GM12864 (cell line): ENCODE data around the gene SPON1.
"Not testable (repeated sequence)": the region's sequence is repeated elsewhere in the genome, so short reads cannot be mapped to it uniquely, and the experiment has no call there.

Experiments
- DNase-seq: peaks from one replicate; pipeline ENCODE4 v3.0.0-alpha.2; 2011; ENCODE audit warnings: low read depth
- H3K4me3 ChIP-seq: 2 replicates; pipeline ENCODE4 v1.5.1; 2011; ENCODE audit warnings: mild to moderate bottlenecking, low read depth, low read length, control low read depth
- TF ChIP-seq, protein P1 (sequence below): IDR thresholded peaks from 2 replicates; pipeline ENCODE4 v1.5.1; 2011; ENCODE audit warnings: low read depth, mild to moderate bottlenecking, moderate library complexity, low read length, control low read depth, inconsistent platforms; ENCODE audit errors: missing control alignments

Gene SPON1

DNA sequence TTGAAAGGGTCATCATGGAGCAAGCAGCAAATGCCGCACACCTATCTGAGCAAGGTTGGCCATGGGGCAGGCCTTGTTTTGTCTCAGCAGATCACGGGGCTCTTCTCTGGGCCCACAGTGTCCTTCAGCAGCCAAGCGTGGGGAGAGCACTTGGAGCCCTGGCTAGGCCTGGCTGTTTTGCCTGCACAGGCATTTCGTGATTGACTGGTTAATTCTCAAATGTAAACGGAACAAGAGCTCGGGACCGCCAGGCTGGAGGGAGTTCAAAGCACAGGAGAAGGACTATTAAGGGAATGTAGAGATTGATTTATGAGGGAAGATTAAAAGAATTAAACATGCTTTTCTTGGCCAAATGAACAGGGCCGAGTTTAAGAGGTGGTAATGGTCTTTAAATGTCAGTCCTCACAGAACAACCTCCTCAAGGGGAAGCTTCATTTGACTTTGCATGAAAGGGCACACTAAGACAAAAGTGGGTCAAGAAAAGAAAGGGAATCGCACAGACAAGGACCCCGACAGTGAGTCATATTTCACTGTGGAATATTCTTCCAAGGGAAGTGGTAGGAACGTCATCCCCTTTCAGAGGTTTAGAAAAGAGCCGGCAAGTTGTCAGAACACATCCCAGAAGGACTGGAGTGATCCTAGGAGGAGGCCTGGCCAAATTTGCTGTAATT lies 20.7 kb downstream of the SPON1 start:
- no peak for DNase-seq
- TF ChIP-seq, protein P1, sequence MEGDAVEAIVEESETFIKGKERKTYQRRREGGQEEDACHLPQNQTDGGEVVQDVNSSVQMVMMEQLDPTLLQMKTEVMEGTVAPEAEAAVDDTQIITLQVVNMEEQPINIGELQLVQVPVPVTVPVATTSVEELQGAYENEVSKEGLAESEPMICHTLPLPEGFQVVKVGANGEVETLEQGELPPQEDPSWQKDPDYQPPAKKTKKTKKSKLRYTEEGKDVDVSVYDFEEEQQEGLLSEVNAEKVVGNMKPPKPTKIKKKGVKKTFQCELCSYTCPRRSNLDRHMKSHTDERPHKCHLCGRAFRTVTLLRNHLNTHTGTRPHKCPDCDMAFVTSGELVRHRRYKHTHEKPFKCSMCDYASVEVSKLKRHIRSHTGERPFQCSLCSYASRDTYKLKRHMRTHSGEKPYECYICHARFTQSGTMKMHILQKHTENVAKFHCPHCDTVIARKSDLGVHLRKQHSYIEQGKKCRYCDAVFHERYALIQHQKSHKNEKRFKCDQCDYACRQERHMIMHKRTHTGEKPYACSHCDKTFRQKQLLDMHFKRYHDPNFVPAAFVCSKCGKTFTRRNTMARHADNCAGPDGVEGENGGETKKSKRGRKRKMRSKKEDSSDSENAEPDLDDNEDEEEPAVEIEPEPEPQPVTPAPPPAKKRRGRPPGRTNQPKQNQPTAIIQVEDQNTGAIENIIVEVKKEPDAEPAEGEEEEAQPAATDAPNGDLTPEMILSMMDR, result no peak
- H3K4me3 ChIP-seq, result no peak overlapping the region

DNA sequence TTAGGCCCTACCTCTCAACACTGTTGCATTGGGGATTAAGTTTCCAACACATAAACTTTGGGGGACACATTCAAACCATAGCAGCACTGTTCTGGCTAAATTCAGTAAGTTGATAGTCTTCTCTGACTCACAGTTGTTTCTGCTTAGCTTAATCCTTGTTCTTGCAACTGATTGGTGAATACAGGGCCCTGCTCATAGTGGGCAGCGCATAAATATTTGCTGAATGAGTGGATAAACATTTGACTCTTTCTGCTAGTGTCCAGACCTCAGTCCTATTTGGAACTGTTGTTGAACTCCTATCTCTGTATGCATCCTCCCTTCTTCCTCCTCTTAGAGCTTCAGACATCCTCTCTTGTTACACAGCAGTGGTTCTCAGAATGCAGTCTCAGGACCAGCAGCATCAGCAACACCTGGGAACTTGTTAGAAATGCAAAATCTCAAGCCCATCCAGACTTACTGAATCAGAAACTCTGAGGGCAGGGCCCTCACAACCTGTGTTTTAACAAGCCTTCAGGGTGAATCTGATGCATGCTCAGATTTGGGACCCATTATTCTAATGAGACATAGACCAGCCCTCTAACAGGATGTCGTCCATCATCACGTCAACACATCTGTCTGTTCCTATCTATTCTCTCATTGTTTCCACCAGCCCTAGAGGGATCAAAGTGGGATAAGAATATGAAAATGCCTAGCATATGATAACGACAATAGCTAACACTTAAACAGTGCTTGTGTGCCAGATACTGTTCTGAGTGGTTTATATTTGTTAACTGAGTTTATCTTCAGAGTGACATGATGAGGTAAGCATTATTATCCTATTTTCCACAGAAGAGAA lies 22.3 kb downstream of the SPON1 start:
- TF ChIP-seq, protein P1, result no peak
- no peak for DNase-seq
- H3K4me3 ChIP-seq, result no peak overlapping the region

DNA sequence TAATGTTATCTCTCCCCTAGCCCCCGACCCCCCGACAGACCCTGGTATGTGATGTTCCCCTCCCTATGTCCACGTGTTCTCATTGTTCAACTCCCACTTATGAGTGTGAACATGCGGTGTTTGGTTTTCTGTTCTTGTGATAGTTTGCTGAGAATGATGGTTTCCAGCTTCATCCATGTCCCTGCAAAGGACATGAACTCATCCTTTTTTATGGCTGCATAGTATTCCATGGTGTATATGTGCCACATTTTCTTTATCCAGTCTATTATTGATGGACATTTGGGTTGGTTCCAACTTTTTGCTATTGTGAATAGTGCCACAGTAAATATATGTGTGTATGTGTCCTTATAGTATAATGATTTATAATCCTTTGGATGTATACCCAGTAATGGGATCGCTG lies 24.2 kb downstream of the SPON1 start:
- not testable (repeated sequence) for H3K4me3 ChIP-seq, DNase-seq

DNA sequence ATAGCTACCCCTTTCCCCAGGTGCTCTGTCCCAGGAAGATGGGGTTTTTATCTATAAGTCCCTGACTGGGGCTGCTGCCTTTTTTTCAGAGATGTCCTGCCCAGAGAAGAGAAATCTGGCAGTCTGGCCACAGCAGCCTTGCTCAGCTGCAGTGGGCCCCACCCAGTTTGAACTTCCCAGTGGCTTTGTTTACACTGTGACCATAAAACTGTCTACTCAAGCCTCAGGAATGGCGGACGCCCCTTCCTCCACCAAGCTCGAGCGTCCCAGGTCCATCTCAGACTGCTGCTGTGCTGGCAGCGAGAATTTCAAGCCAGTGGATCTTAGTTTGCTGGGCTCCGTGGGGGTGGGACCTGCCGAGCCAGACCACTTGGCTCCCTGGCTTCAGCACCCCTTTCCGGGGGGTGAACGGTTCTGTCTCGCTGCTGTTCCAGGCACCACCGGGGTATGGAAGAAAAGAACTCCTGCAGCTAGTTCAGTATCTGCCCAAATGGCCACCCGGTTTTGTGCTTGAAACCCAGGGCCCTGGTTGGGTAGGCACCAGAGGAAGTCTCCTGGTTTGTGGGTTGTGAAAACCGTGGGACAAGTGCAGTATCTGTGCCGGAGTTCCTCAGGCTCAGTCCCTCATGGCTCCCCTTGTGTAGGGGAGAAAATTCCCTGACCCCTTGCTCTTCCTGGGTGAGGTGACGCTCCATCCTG lies 29.8 kb downstream of the SPON1 start:
- not testable (repeated sequence) for DNase-seq, H3K4me3 ChIP-seq

DNA sequence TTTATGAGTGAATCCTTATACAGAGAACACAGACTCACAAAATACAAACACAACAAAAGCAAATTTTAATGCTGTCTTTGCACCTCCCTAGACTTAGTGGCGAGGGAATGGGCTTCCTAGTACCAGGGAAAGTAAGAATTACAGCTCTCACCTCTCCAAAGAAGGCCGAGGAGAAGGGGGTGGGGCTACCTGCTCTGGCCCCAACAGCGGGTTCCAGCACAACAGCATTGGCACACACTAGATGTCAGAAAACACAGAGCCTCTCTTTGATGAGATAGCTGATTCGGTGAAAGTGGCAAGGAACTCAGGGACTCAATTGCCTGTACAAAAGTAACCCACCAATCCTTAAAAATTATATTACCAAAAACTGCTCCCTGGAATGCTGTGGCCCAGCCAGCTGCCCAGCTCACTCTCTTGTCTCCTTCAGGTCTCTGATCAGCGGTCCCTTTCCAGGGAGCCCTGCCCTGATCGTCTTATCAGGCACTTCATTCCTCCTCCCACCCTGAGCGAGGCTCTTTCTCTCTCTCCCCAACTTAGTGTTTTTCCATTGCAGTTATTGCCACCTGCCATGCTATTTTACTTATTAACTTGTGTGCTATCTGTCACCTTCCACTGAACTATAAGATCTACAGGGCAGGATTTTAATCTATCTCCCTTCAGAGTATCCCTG lies 30.7 kb downstream of the SPON1 start:
- H3K4me3 ChIP-seq, result no peak overlapping the region
- TF ChIP-seq, protein P1, result no peak
- DNase-seq, result no peak

DNA sequence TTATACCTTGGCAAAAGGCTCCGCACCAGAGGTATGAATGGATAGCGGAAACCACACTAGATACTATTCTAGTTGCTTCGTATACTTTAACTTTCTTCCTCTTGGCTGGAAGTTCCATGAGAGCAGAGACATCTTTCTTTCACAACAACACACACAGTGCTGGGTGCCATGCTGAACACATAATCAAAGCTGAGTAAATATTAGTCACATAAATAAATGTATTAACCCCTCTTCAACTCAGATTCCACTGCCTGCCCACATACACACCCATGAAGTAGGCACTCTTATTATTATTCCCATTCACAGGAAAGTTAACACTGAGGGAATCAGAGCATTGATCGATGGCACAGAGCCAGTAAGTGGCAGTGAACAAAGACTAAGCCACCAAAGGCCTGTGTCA lies 35.4 kb downstream of the SPON1 start:
- DNase-seq, result no peak
- H3K4me3 ChIP-seq, result no peak overlapping the region
- TF ChIP-seq, protein P1, result no peak

DNA sequence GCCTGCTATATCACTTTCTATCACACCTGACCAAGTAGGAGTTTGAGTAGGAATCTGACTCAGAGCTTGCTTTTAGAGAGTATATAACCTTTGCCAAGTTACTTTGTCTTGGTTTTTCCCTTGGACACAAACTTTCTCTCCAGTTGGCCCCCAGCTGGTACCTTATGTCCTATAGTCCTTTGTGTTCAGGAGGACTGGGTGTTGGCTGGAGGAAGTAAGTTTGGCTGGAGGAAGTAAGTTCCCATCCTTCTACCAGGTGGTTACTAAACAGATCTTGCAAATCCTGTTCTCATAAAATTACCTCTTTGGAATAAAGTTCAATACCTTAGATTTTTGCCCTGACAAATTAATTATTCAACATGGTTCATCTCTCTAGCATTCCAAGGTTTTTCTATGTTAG lies 37.2 kb downstream of the SPON1 start:
- TF ChIP-seq, protein P1, result no peak
- DNase-seq, result no peak
- H3K4me3 ChIP-seq, result no peak overlapping the region
